IMR-90 (cell line): Measurements from ENCODE around the gene ATG2A. TPM values are rescaled to one million over a fixed set of nuclear protein-coding genes. Genes with fewer than 3 reads are reported as not detected.

Experiments
- ATAC-seq: fragments of 200-7000 bp; cut with Tn5 transposase; 2 replicates; pipeline ENCODE4 v1.9.1; 2020; ENCODE audit warnings: low read depth, mild to moderate bottlenecking, moderate library complexity
- BruUV-seq: library from RNA; stranded (reverse); fragments of 400-500 nt; replicated peaks from 2 replicates; lab custom pipeline; 2021; lab: Mats Ljungman, UMichigan
- CTCF ChIA-PET: fragments of 300-600 bp; formaldehyde crosslinking; extraction: SDS; loops from one replicate; lab custom pipeline; 2021; ENCODE audit warnings: antibody characterized with exemption; lab: Yijun Ruan, JAX
- POLR2A ChIA-PET: fragments of 300-600 bp; sonication (Branson Sonifier 250); formaldehyde crosslinking; loops from one replicate; lab custom pipeline; 2022; ENCODE audit warnings: antibody characterized with exemption; ENCODE audit not compliant: unreplicated experiment; lab: Charles Lee
- DNase-seq: peaks from one replicate; pipeline ENCODE4 v3.0.0; 2013
- H2AFZ ChIP-seq: replicated peaks from 2 replicates; pipeline ENCODE3; 2013; ENCODE audit warnings: low read length, mild to moderate bottlenecking; ENCODE audit not compliant: poor library complexity
- H2AK5ac ChIP-seq: 2 replicates; pipeline ENCODE4 v1.6.1; 2013; ENCODE audit warnings: low read depth, low read length, inconsistent platforms
- H2AK9ac ChIP-seq: replicated peaks from 2 replicates; pipeline ENCODE3; 2013; ENCODE audit warnings: mild to moderate bottlenecking, low read depth, low read length, moderate library complexity; ENCODE audit not compliant: poor library complexity
- H2BK120ac ChIP-seq: 2 replicates; pipeline ENCODE4 v1.6.1; 2013; ENCODE audit warnings: low read depth, low read length, inconsistent platforms
- H2BK15ac ChIP-seq: 3 replicates; pipeline ENCODE4 v1.6.1; 2013; ENCODE audit warnings: low read depth, low read length, inconsistent platforms
- H2BK20ac ChIP-seq: 2 replicates; pipeline ENCODE4 v1.6.1; 2013; ENCODE audit warnings: low read depth, mild to moderate bottlenecking, inconsistent platforms, low read length, moderate library complexity
- H2BK5ac ChIP-seq: 2 replicates; pipeline ENCODE4 v1.6.1; 2013; ENCODE audit warnings: mild to moderate bottlenecking, low read depth, low read length, inconsistent platforms; ENCODE audit not compliant: poor library complexity, severe bottlenecking
- H3K14ac ChIP-seq: replicated peaks from 2 replicates; pipeline ENCODE4 v1.6.1; 2013; ENCODE audit warnings: low read depth, low read length, inconsistent platforms
- H3K18ac ChIP-seq: 2 replicates; pipeline ENCODE4 v1.6.1; 2013; ENCODE audit warnings: low read depth, low read length, control low read depth
- H3K23ac ChIP-seq: 2 replicates; pipeline ENCODE4 v1.6.1; 2013; ENCODE audit warnings: low read depth, low read length, inconsistent platforms
- H3K27ac ChIP-seq: 2 replicates; pipeline ENCODE4 v1.5.1; 2013; ENCODE audit warnings: mild to moderate bottlenecking, control low read depth, low read length; ENCODE audit not compliant: insufficient read depth
- H3K27me3 ChIP-seq: 2 replicates; pipeline ENCODE4 v1.6.1; 2013; ENCODE audit warnings: low read length; ENCODE audit not compliant: control insufficient read depth, insufficient read depth
- H3K36me3 ChIP-seq: 2 replicates; pipeline ENCODE4 v1.6.1; 2013; ENCODE audit warnings: low read length, mixed read lengths; ENCODE audit not compliant: control insufficient read depth, insufficient read depth
- H3K4ac ChIP-seq: 2 replicates; pipeline ENCODE4 v1.6.1; 2013; ENCODE audit warnings: low read depth, low read length, inconsistent platforms
- H3K4me1 ChIP-seq: 2 replicates; pipeline ENCODE4 v1.6.1; 2013; ENCODE audit warnings: low read length, mixed read lengths; ENCODE audit not compliant: control insufficient read depth, insufficient read depth
- H3K4me2 ChIP-seq: 2 replicates; pipeline ENCODE4 v1.6.1; 2013; ENCODE audit warnings: low read depth, mild to moderate bottlenecking, control low read depth, low read length, moderate library complexity
- H3K4me3 ChIP-seq: 2 replicates; pipeline ENCODE4 v1.5.1; 2013; ENCODE audit warnings: low read depth, mild to moderate bottlenecking, control low read depth, low read length, moderate library complexity; ENCODE audit not compliant: insufficient read depth
- H3K56ac ChIP-seq: 2 replicates; pipeline ENCODE4 v1.6.1; 2013; ENCODE audit warnings: low read length, inconsistent platforms; ENCODE audit not compliant: insufficient read depth; ENCODE audit errors: extremely low read depth
- H3K79me1 ChIP-seq, 2 experiments: 2 replicates each; pipeline ENCODE4 v1.6.1; 2013; ENCODE audit warnings: low read length in 2 of 2, inconsistent platforms in 1 of 2, low read depth in 1 of 2
- H3K9ac ChIP-seq: 2 replicates; pipeline ENCODE4 v1.6.1; 2013; ENCODE audit warnings: low read depth, low read length, control low read depth
- H3K9me1 ChIP-seq: 2 replicates; pipeline ENCODE4 v1.6.1; 2013; ENCODE audit warnings: low read length, inconsistent platforms; ENCODE audit not compliant: insufficient read depth
- H3K9me3 ChIP-seq: 2 replicates; pipeline ENCODE4 v1.6.1; 2013; ENCODE audit warnings: low read length; ENCODE audit not compliant: control insufficient read depth, insufficient read depth
- H4K20me1 ChIP-seq: 2 replicates; pipeline ENCODE4 v1.6.1; 2013; ENCODE audit warnings: low read length, inconsistent platforms; ENCODE audit not compliant: insufficient read depth
- H4K5ac ChIP-seq: 2 replicates; pipeline ENCODE4 v1.6.1; 2013; ENCODE audit warnings: mild to moderate bottlenecking, low read depth, low read length, control low read depth
- H4K8ac ChIP-seq, 2 experiments: 2 replicates each; pipeline ENCODE4 v1.6.1; 2013; ENCODE audit warnings: low read depth in 2 of 2, low read length in 2 of 2, control low read depth in 1 of 2, inconsistent platforms in 1 of 2
- H4K91ac ChIP-seq: 2 replicates; pipeline ENCODE4 v1.6.1; 2013; ENCODE audit warnings: low read depth, low read length, inconsistent platforms; ENCODE audit not compliant: insufficient read depth
- BHLHE40 ChIP-seq: fragments of 150-350 bp; IDR thresholded peaks from 2 replicates; pipeline ENCODE4 v1.6.1; 2016; ENCODE audit warnings: mild to moderate bottlenecking, low read depth, low read length
- CEBPB ChIP-seq: IDR thresholded peaks from 2 replicates; pipeline ENCODE4 v1.6.1; 2012; ENCODE audit warnings: low read depth, low read length, improper control_type of control experiment
- CHD1 ChIP-seq: IDR thresholded peaks from 2 replicates; pipeline ENCODE4 v1.6.1; 2012; ENCODE audit warnings: low read depth, low read length, improper control_type of control experiment
- CTCF ChIP-seq: conservative IDR thresholded peaks from 2 replicates; pipeline ENCODE4 v1.5.1; 2012; ENCODE audit warnings: mild to moderate bottlenecking, low read depth, low read length, improper control_type of control experiment
- ELK1 ChIP-seq: fragments of 150-350 bp; IDR thresholded peaks from 2 replicates; pipeline ENCODE4 v1.6.1; 2016; ENCODE audit warnings: low read depth, mild to moderate bottlenecking, low read length, moderate library complexity, borderline replicate concordance
- FOS ChIP-seq: fragments of 150-350 bp; IDR thresholded peaks from 2 replicates; pipeline ENCODE4 v1.6.1; 2016; ENCODE audit warnings: low read depth, low read length
- MAZ ChIP-seq: IDR thresholded peaks from 2 replicates; pipeline ENCODE4 v1.6.1; 2012; ENCODE audit warnings: low read depth, mild to moderate bottlenecking, low read length, improper control_type of control experiment, moderate library complexity, borderline replicate concordance
- MXI1 ChIP-seq: IDR thresholded peaks from 2 replicates; pipeline ENCODE4 v1.6.1; 2012; ENCODE audit warnings: low read depth, mild to moderate bottlenecking, low read length, moderate library complexity, borderline replicate concordance
- POLR2A ChIP-seq: IDR thresholded peaks from 2 replicates; pipeline ENCODE4 v1.6.1; 2012; ENCODE audit warnings: mild to moderate bottlenecking, low read depth, low read length
- RCOR1 ChIP-seq: IDR thresholded peaks from 2 replicates; pipeline ENCODE4 v1.6.1; 2012; ENCODE audit warnings: mild to moderate bottlenecking, low read length, improper control_type of control experiment; ENCODE audit not compliant: insufficient replicate concordance
- RFX5 ChIP-seq: IDR thresholded peaks from 2 replicates; pipeline ENCODE4 v1.8.0; 2012; ENCODE audit warnings: low read depth, mild to moderate bottlenecking, low read length, moderate library complexity
- SMC3 ChIP-seq: fragments of 150-350 bp; IDR thresholded peaks from 2 replicates; pipeline ENCODE4 v1.6.1; 2016; ENCODE audit warnings: low read depth, mild to moderate bottlenecking, antibody characterized with exemption, low read length, moderate library complexity
- WGBS, 2 experiments: methylation state at CpG; one replicate each; pipeline versions ENCODE4 v1.1.5 to v1.1.7; 2013; ENCODE audit warnings: missing lambda C conversion rate in 2 of 2; ENCODE audit not compliant: insufficient read length in 1 of 2; ENCODE audit errors: extremely low coverage in 2 of 2; 5-methylcytosine and 5-hydroxymethylcytosine counted together
- dilution Hi-C: fragments of 300-500 bp; cut with HindIII; formaldehyde crosslinking; loops from one replicate; pipeline ENCODE4 v1.14.3; 2018; ENCODE audit warnings: low sequenced_read_pairs; ENCODE audit not compliant: unreplicated experiment
- in situ Hi-C: fragments of 300-500 bp; cut with MboI; formaldehyde crosslinking; loops from 3 replicates; pipeline ENCODE4 v1.14.3; 2019; ENCODE audit warnings: low sequenced_read_pairs, inconsistent platforms, mixed read lengths
- intact Hi-C: fragments of 100-400 bp; cut with micrococcal nuclease; formaldehyde crosslinking; loops from 2 replicates; pipeline ENCODE4 v1.10.0; 2022
- polyA plus RNA-seq, 3 experiments: library from polyadenylated mRNA; depleted of rRNA; stranded (reverse); fragments of >200 nt; gene quantifications; 2 replicates each; pipeline ENCODE4 v1.2.3, GENCODE V29; 2012; ENCODE audit warnings: low replicate concordance in 1 of 3
- total RNA-seq: library from RNA; depleted of rRNA; stranded (reverse); fragments of >200 nt; gene quantifications from 2 replicates; pipeline ENCODE4 v1.2.3, GENCODE V29; 2012

ATG2A gene
- total and polyA plus RNA-seq, 2 of the 4 experiments (the other 2 are of a cell fraction): 3.2 to 10.5 TPM

DNA sequence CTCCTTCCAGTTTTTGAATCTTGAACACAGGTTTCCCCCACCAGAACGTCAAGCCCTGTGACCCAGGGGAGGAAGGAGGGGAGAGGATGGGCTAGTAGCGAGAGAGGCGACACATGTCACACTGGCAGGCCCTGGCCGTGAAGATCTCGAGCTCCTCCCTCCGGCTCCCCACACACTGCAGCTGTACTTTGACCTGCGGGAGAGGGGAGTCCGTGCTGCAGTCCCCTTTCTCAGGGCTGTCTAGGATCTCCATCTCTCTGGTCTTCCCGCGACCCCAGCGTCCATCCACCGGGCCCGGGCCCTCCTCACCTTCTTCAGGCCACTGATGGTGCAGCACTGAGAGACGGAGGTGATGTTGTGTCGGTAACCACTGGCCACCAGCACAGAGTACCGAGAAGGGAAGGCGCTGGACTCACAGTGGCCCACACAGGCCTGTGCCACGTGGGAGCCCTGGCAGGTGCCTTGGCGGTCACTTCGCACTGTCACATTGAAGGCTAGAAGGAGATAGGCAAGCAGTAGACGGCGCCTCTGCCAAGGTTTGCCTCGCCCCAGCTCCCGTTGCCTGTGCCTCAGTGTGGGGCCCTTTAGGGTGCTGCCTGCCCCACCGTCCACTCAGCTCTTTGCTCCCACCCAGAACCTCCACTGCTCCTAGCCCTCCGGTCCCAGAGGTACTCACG is 17.8 kb upstream of the ATG2A start:
- H3K27ac ChIP-seq: no peak overlapping the region
- DNase-seq (no peak), ATAC-seq (no peak)
- peaks cover 8% of the 10 kb centered on the region for H3K27me3 ChIP-seq
- WGBS, 2 experiments: 100% methylated on average over 4 of the region's 27 CpGs; no CpG with 5 or more reads in 1 of the 2 experiments
- in situ Hi-C loops: no loop called here
- no peak overlapping the region for H2BK20ac ChIP-seq
- no peak overlapping the region for H2AK5ac ChIP-seq
- CTCF ChIA-PET: no interaction called here
- H4K8ac ChIP-seq: no peak overlapping the region
- no peak overlapping the region for H2AK9ac ChIP-seq
- dilution Hi-C loops: no loop called here
- H3K9me3 ChIP-seq: no peaks in the 10 kb centered on the region
- H2BK15ac ChIP-seq: no peak overlapping the region
- POLR2A ChIA-PET: no interaction called here
- H3K4ac ChIP-seq: no peak overlapping the region
- peak overlapping the region; percentile 10 for H2AFZ ChIP-seq
- H3K18ac ChIP-seq: no peak overlapping the region
- no peaks in the 10 kb centered on the region for H3K4me1 ChIP-seq
- no peak overlapping the region for H3K23ac ChIP-seq
- H3K9me1 ChIP-seq: no peaks in the 10 kb centered on the region
- H3K14ac ChIP-seq: no peak overlapping the region
- H3K36me3 ChIP-seq: peaks cover 41% of the 10 kb centered on the region
- H4K20me1 ChIP-seq: 0 out of 2 replicates have a peak, but pooled peaks cover 2% of the 10 kb centered on the region
- no peak overlapping the region for H2BK5ac ChIP-seq
- BruUV-seq: no TSS peak
- H3K9ac ChIP-seq: no peak overlapping the region
- H4K5ac ChIP-seq: no peak overlapping the region
- no peak overlapping the region for H3K4me2 ChIP-seq
- H4K91ac ChIP-seq: no peak overlapping the region
- TF ChIP-seq BHLHE40 (no peak), CEBPB (no peak), SMC3 (no peak), MXI1 (no peak), FOS (no peak), MAZ (no peak), CTCF (no peak), RCOR1 (no peak), POLR2A (no peak), ELK1 (no peak), RFX5 (no peak), CHD1 (no peak)
- no peak overlapping the region for H3K56ac ChIP-seq
- H2BK120ac ChIP-seq: no peak overlapping the region
- no peak overlapping the region for H3K4me3 ChIP-seq
- 0 out of 4 replicates have a peak, but pooled peaks cover 0 to 1% of the 10 kb centered on the region in 2 experiments for H3K79me1 ChIP-seq
- intact Hi-C loops: loop anchor here (5.0 kb wide), 1 partner anchor 223 kb away; no protein-coding TSS in a partner anchor
